ENCODE measurements around the gene SLC35D3.
"Not testable (repeated sequence)": the region's sequence is repeated elsewhere in the genome, so short reads cannot be mapped to it uniquely, and the experiment has no call there.

SLC35D3 gene

GRCh38 chr6:136921936-136922684, at the start of gene SLC35D3:
TSS of gene SLC35D3 (plus strand) at chr6:136922301. CDS start at chr6:136922429, 128 bp downstream.
- peak; percentile 68 for DNase-seq

- DNase-seq, result peak; percentile 48
Observed at GRCh38 chr6:136873748-136874147, 48.4 kb upstream of the SLC35D3 start.

- not testable (repeated sequence) for DNase-seq
Observed at GRCh38 chr6:136876469-136876868, 45.6 kb upstream of the SLC35D3 start.

GRCh38 chr6:136880748-136881460, 41.2 kb upstream of the SLC35D3 start:
- DNase-seq, result no peak

GRCh38 chr6:136886091-136886490, 36.0 kb upstream of the SLC35D3 start:
- peak; percentile 30 for DNase-seq

GRCh38 chr6:136887953-136888352, 34.1 kb upstream of the SLC35D3 start:
- peak; percentile 16 for DNase-seq

GRCh38 chr6:136889271-136890193, 32.6 kb upstream of the SLC35D3 start:
- peak; percentile 61 for DNase-seq

GRCh38 chr6:136890194-136890839, 31.8 kb upstream of the SLC35D3 start:
- DNase-seq, result peak; percentile 52

- peak; percentile 47 for DNase-seq
Observed at GRCh38 chr6:136890986-136891385, 31.1 kb upstream of the SLC35D3 start.

- no peak for DNase-seq
Observed at GRCh38 chr6:136893187-136893586, 28.9 kb upstream of the SLC35D3 start.

GRCh38 chr6:136895901-136896300, 26.2 kb upstream of the SLC35D3 start:
- peak; percentile 21 for DNase-seq

- no peak for DNase-seq
Observed at GRCh38 chr6:136897071-136897470, 25.0 kb upstream of the SLC35D3 start.

GRCh38 chr6:136901212-136901784, 20.8 kb upstream of the SLC35D3 start:
- DNase-seq, result peak; percentile 55

- DNase-seq, result not testable (repeated sequence)
Observed at GRCh38 chr6:136904477-136904876, 17.6 kb upstream of the SLC35D3 start.

GRCh38 chr6:136914947-136915346, 7.2 kb upstream of the SLC35D3 start:
- no peak for DNase-seq

GRCh38 chr6:136918706-136919105, 3.4 kb upstream of the SLC35D3 start:
- DNase-seq, result no peak

GRCh38 chr6:136920216-136920615, 1.9 kb upstream of the SLC35D3 start:
- DNase-seq, result peak; percentile 39

- DNase-seq, result peak; percentile 53
Observed at GRCh38 chr6:136920671-136921380, 1.3 kb upstream of the SLC35D3 start.

GRCh38 chr6:136921381-136921935, 643 bp upstream of the SLC35D3 start:
- DNase-seq, result peak; percentile 35

GRCh38 chr6:136922685-136923006, 545 bp downstream of the SLC35D3 start:
- no peak for DNase-seq
